ENCODE results near the gene CNTNAP5. TPM values are rescaled to one million over a fixed set of nuclear protein-coding genes. Genes with fewer than 3 reads are reported as not detected.
"Not testable (repeated sequence)": the region's sequence is repeated elsewhere in the genome, so short reads cannot be mapped to it uniquely, and the experiment has no call there.

Gene CNTNAP5
- total RNA-seq, 1 donor from 2014 or later: not detected

- H3K27me3 ChIP-seq (ENCODE audit: low read depth): peaks cover 4% of the 10 kb centered on the region
- H3K4me3 ChIP-seq: no peak overlapping the region
- TF ChIP-seq CTCF (IDR thresholded peaks at IDR 0.05; ENCODE audit: borderline replicate concordance): no peak
- no peak overlapping the region for H3K27ac ChIP-seq (replicated peaks)
- no peaks in the 10 kb centered on the region for H3K36me3 ChIP-seq
- DNase-seq: no peak
- intact Hi-C loops (cut with micrococcal nuclease): no loop called here
- peaks cover 9% of the 10 kb centered on the region for H3K9me3 ChIP-seq (replicated peaks)
- H3K4me1 ChIP-seq: no peaks in the 10 kb centered on the region
Observed at GRCh38 chr2:124382067-124382618, 357.1 kb downstream of the CNTNAP5 start.

GRCh38 chr2:124395961-124396360 lies 370.9 kb downstream of the CNTNAP5 start:
- H3K4me1 ChIP-seq: no peaks in the 10 kb centered on the region
- no peak overlapping the region for H3K4me3 ChIP-seq
- H3K9me3 ChIP-seq (replicated peaks): no peaks in the 10 kb centered on the region
- no peak overlapping the region for H3K27ac ChIP-seq (replicated peaks)
- peaks cover 8% of the 10 kb centered on the region for H3K27me3 ChIP-seq (ENCODE audit: low read depth)
- H3K36me3 ChIP-seq: no peaks in the 10 kb centered on the region
- intact Hi-C loops (cut with micrococcal nuclease): no loop called here
- DNase-seq: no peak
- no peak for TF ChIP-seq CTCF (IDR thresholded peaks at IDR 0.05; ENCODE audit: borderline replicate concordance)

GRCh38 chr2:124402274-124402673 lies 377.2 kb downstream of the CNTNAP5 start:
- TF ChIP-seq CTCF (IDR thresholded peaks at IDR 0.05; ENCODE audit: borderline replicate concordance): no peak
- Histone ChIP-seq H3K36me3 (no peaks in the 10 kb centered on the region), H3K27ac (replicated peaks) (no peak overlapping the region), H3K4me3 (no peak overlapping the region), H3K4me1 (no peaks in the 10 kb centered on the region), H3K27me3 (ENCODE audit: low read depth) (peaks cover 25% of the 10 kb centered on the region), H3K9me3 (replicated peaks) (no peaks in the 10 kb centered on the region)
- no peak for DNase-seq
- intact Hi-C loops (cut with micrococcal nuclease): no loop called here

- intact Hi-C loops (cut with micrococcal nuclease); H3K9me3 ChIP-seq (replicated peaks); H3K4me1 ChIP-seq; H3K27ac ChIP-seq (replicated peaks); DNase-seq; H3K36me3 ChIP-seq; H3K4me3 ChIP-seq: not testable (repeated sequence)
- H3K27me3 ChIP-seq (ENCODE audit: low read depth): peaks cover 25% of the 10 kb centered on the region
Observed at GRCh38 chr2:124407836-124408534, 382.9 kb downstream of the CNTNAP5 start.

GRCh38 chr2:124424074-124424473 lies 399.0 kb downstream of the CNTNAP5 start:
- no peak for DNase-seq
- Histone ChIP-seq H3K36me3 (no peaks in the 10 kb centered on the region), H3K4me1 (no peaks in the 10 kb centered on the region), H3K4me3 (no peak overlapping the region), H3K27ac (replicated peaks) (no peak overlapping the region), H3K9me3 (replicated peaks) (no peaks in the 10 kb centered on the region), H3K27me3 (ENCODE audit: low read depth) (peaks cover 8% of the 10 kb centered on the region)
- no peak for TF ChIP-seq CTCF (IDR thresholded peaks at IDR 0.05; ENCODE audit: borderline replicate concordance)
- intact Hi-C loops (cut with micrococcal nuclease): no loop called here

- Histone ChIP-seq H3K4me1 (no peaks in the 10 kb centered on the region), H3K36me3 (no peaks in the 10 kb centered on the region), H3K27ac (replicated peaks) (no peak overlapping the region), H3K4me3 (no peak overlapping the region), H3K27me3 (ENCODE audit: low read depth) (peaks cover 26% of the 10 kb centered on the region), H3K9me3 (replicated peaks) (no peaks in the 10 kb centered on the region)
- DNase-seq: no peak
- intact Hi-C loops (cut with micrococcal nuclease): no loop called here
- TF ChIP-seq CTCF (IDR thresholded peaks at IDR 0.05; ENCODE audit: borderline replicate concordance): no peak
Observed at GRCh38 chr2:124426122-124426521, 401.0 kb downstream of the CNTNAP5 start.
